H1 (cell line): ENCODE results near the gene KDM6A. TPM values are rescaled to one million over a fixed set of nuclear protein-coding genes. Genes with fewer than 3 reads are reported as not detected.

Experiments
- CTCF ChIA-PET: fragments of 300-600 bp; sonication (Branson Sonifier 250); formaldehyde crosslinking; loops from one replicate; lab custom pipeline; 2021; ENCODE audit not compliant: partially characterized antibody; lab: Charles Lee
- POLR2A ChIA-PET: fragments of 300-600 bp; sonication (Branson Sonifier 250); formaldehyde crosslinking; loops from one replicate; lab custom pipeline; 2021; ENCODE audit warnings: inconsistent platforms; ENCODE audit not compliant: partially characterized antibody; lab: Charles Lee
- DNase-seq, 2 experiments: peaks; one replicate each; pipeline versions ENCODE4 v3.0.0 to v3.0.0-alpha.2; 2010 to 2022; ENCODE audit warnings: low spot score in 2 of 2, low read depth in 1 of 2, mixed read lengths in 1 of 2
- FAIRE-seq: peaks from 2 replicates; lab custom pipeline; 2011; peaks lifted over from hg19 to GRCh38; lab: Jason Lieb, UNC
- H2AFZ ChIP-seq: 2 replicates; pipeline ENCODE4 v1.8.1; 2012; ENCODE audit warnings: low read length, inconsistent platforms
- H2AK5ac ChIP-seq: 2 replicates; pipeline ENCODE4 v1.6.1; 2013; ENCODE audit warnings: low read depth, low read length
- H2BK120ac ChIP-seq: replicated peaks from 2 replicates; pipeline ENCODE3; 2013; ENCODE audit warnings: low read depth, low read length, inconsistent platforms
- H2BK12ac ChIP-seq: 2 replicates; pipeline ENCODE4 v1.6.1; 2013; ENCODE audit warnings: low read depth, low read length
- H2BK15ac ChIP-seq: 2 replicates; pipeline ENCODE4 v1.6.1; 2013; ENCODE audit warnings: low read length
- H2BK20ac ChIP-seq: 2 replicates; pipeline ENCODE4 v1.6.1; 2013; ENCODE audit warnings: low read length
- H2BK5ac ChIP-seq: 2 replicates; pipeline ENCODE4 v1.6.1; 2013; ENCODE audit warnings: low read depth, low read length
- H3K14ac ChIP-seq: 2 replicates; pipeline ENCODE4 v1.6.1; 2013; ENCODE audit warnings: inconsistent platforms; ENCODE audit not compliant: insufficient read length
- H3K18ac ChIP-seq: 2 replicates; pipeline ENCODE4 v1.6.1; 2013; ENCODE audit warnings: low read length; ENCODE audit errors: extremely low read depth
- H3K23ac ChIP-seq: 2 replicates; pipeline ENCODE4 v1.6.1; 2013; ENCODE audit warnings: inconsistent platforms; ENCODE audit not compliant: insufficient read length
- H3K23me2 ChIP-seq: 2 replicates; pipeline ENCODE4 v1.6.1; 2013; ENCODE audit warnings: low read depth, low read length
- H3K27ac ChIP-seq: 2 replicates; pipeline ENCODE4 v1.6.1; 2011; ENCODE audit warnings: low read depth, low read length, inconsistent platforms
- H3K27me3 ChIP-seq, 4 experiments: replicated peaks in 1 of 4; 1 replicate in 1 of 4; 2 replicates in 3 of 4; pipeline versions ENCODE4 v1.6.1 to v1.8.1; 2011 to 2013; ENCODE audit warnings: low read length in 3 of 4, mild to moderate bottlenecking in 3 of 4, inconsistent platforms in 2 of 4, mixed read lengths in 2 of 4, moderate library complexity in 1 of 4; ENCODE audit not compliant: control insufficient read depth in 3 of 4, insufficient read depth in 3 of 4; ENCODE audit errors: extremely low read depth in 1 of 4
- H3K36me3 ChIP-seq, 4 experiments: 2 replicates each; pipeline versions ENCODE4 v1.6.1 to v1.8.1; 2011 to 2013; ENCODE audit warnings: mild to moderate bottlenecking in 4 of 4, low read length in 3 of 4, moderate library complexity in 2 of 4, control low read depth in 1 of 4, inconsistent platforms in 1 of 4; ENCODE audit not compliant: insufficient read depth in 4 of 4, control insufficient read depth in 2 of 4
- H3K4ac ChIP-seq: replicated peaks from 2 replicates; pipeline ENCODE3; 2013; ENCODE audit warnings: low read length, low read depth, mixed read lengths, inconsistent platforms; ENCODE audit not compliant: insufficient read length
- H3K4me1 ChIP-seq, 4 experiments: replicated peaks in 1 of 4; 1 replicate in 1 of 4; 2 replicates in 3 of 4; pipeline versions ENCODE4 v1.6.1 to v1.8.1; 2011 to 2013; ENCODE audit warnings: low read length in 3 of 4, inconsistent platforms in 2 of 4, mixed read lengths in 1 of 4; ENCODE audit not compliant: insufficient read depth in 4 of 4, control insufficient read depth in 3 of 4
- H3K4me2 ChIP-seq, 2 experiments: 2 replicates each; pipeline versions ENCODE4 v1.6.1 to v1.8.1; 2011 to 2013; ENCODE audit warnings: low read depth in 2 of 2, low read length in 2 of 2, control low read depth in 1 of 2, inconsistent platforms in 1 of 2, mild to moderate bottlenecking in 1 of 2; ENCODE audit not compliant: insufficient read depth in 1 of 2
- H3K4me3 ChIP-seq, 4 experiments: fragments of 200-600, 300-600 bp in 1 of 4; sonication (generic), shearing (Covaris generic), sonication (Bioruptor Twin) in 1 of 4; 2 replicates each; pipeline versions ENCODE4 v1.5.1 to v1.8.1; 2011 to 2016; ENCODE audit warnings: low read length in 4 of 4, low read depth in 3 of 4, control low read depth in 2 of 4, inconsistent platforms in 2 of 4, mild to moderate bottlenecking in 2 of 4, mixed read lengths in 1 of 4, moderate library complexity in 1 of 4; ENCODE audit not compliant: insufficient read depth in 2 of 4; ENCODE audit errors: extremely low read depth in 1 of 4
- H3K56ac ChIP-seq: replicated peaks from 2 replicates; pipeline ENCODE3; 2013; ENCODE audit warnings: low read depth, mild to moderate bottlenecking, mixed read lengths, low read length, inconsistent platforms; ENCODE audit not compliant: insufficient read length
- H3K79me1 ChIP-seq: 2 replicates; pipeline ENCODE4 v1.6.1; 2013; ENCODE audit warnings: low read depth, low read length, control low read depth
- H3K79me2 ChIP-seq, 2 experiments: 2 replicates each; pipeline versions ENCODE4 v1.6.1 to v1.8.1; 2012 to 2013; ENCODE audit warnings: low read length in 2 of 2, mild to moderate bottlenecking in 2 of 2, inconsistent platforms in 1 of 2; ENCODE audit not compliant: insufficient read depth in 2 of 2, control insufficient read depth in 1 of 2
- H3K9ac ChIP-seq, 4 experiments: replicated peaks in 1 of 4; 1 replicate in 1 of 4; 2 replicates in 3 of 4; pipeline versions ENCODE4 v1.6.1 to v1.8.1; 2011 to 2013; ENCODE audit warnings: low read depth in 3 of 4, low read length in 3 of 4, control low read depth in 2 of 4, mild to moderate bottlenecking in 2 of 4, moderate library complexity in 2 of 4, inconsistent platforms in 1 of 4; ENCODE audit errors: extremely low read depth in 1 of 4
- H3K9me3 ChIP-seq, 2 experiments: 2 replicates each; pipeline versions ENCODE4 v1.6.1 to v1.8.1; 2012 to 2013; ENCODE audit warnings: mild to moderate bottlenecking in 2 of 2, moderate library complexity in 2 of 2, control low read depth in 1 of 2, inconsistent platforms in 1 of 2, low read depth in 1 of 2, low read length in 1 of 2, mixed read lengths in 1 of 2; ENCODE audit not compliant: insufficient read depth in 2 of 2
- H4K20me1 ChIP-seq, 2 experiments: replicated peaks in 1 of 2; 2 replicates each; pipeline versions ENCODE3 to v1.8.1; 2011 to 2013; ENCODE audit warnings: inconsistent platforms in 2 of 2, low read length in 2 of 2, mild to moderate bottlenecking in 1 of 2; ENCODE audit not compliant: insufficient read depth in 2 of 2, control insufficient read depth in 1 of 2
- H4K5ac ChIP-seq: 2 replicates; pipeline ENCODE4 v1.6.1; 2013; ENCODE audit warnings: low read length, low read depth, mixed read lengths, inconsistent platforms; ENCODE audit not compliant: insufficient read length
- H4K8ac ChIP-seq: 2 replicates; pipeline ENCODE4 v1.8.0; 2013; ENCODE audit warnings: mild to moderate bottlenecking, moderate library complexity, low read length, inconsistent platforms; ENCODE audit not compliant: insufficient read depth; ENCODE audit errors: extremely low read depth
- H4K91ac ChIP-seq: replicated peaks from 2 replicates; pipeline ENCODE3; 2013; ENCODE audit warnings: low read length, mixed read lengths, inconsistent platforms; ENCODE audit not compliant: insufficient read length
- ASH2L ChIP-seq: fragments of 200-600, 300-600 bp; sonication (generic); IDR thresholded peaks from one replicate; pipeline ENCODE4 v1.7.1; 2017; ENCODE audit warnings: low read length
- EP300 ChIP-seq, 2 experiments: IDR thresholded peaks; 1 replicate in 1 of 2; 2 replicates in 1 of 2; pipeline ENCODE4 v1.6.1; 2011 to 2012; ENCODE audit warnings: low read depth in 2 of 2, low read length in 2 of 2, mild to moderate bottlenecking in 2 of 2, borderline replicate concordance in 1 of 2, inconsistent platforms in 1 of 2, moderate library complexity in 1 of 2
- GTF2F1 ChIP-seq: IDR thresholded peaks from 2 replicates; pipeline ENCODE4 v1.6.1; 2012; ENCODE audit warnings: low read depth, low read length, improper control_type of control experiment, borderline replicate concordance
- MAFK ChIP-seq: IDR thresholded peaks from 2 replicates; pipeline ENCODE4 v1.6.1; 2012; ENCODE audit warnings: low read depth, mild to moderate bottlenecking, improper control_type of control experiment, low read length
- NANOG ChIP-seq: IDR thresholded peaks from 2 replicates; pipeline ENCODE4 v1.6.1; 2011; ENCODE audit warnings: low read length, low read depth, mild to moderate bottlenecking, inconsistent platforms; ENCODE audit not compliant: insufficient read depth, poor library complexity, severe bottlenecking
- PHF8 ChIP-seq: fragments of 200-600 bp; sonication (generic); conservative IDR thresholded peaks from 2 replicates; pipeline ENCODE4 v1.7.1; 2012; ENCODE audit warnings: low read depth, mild to moderate bottlenecking, inconsistent platforms, low read length, moderate library complexity
- POLR2A ChIP-seq, 2 experiments: IDR thresholded peaks; 1 replicate in 1 of 2; 2 replicates in 1 of 2; pipeline ENCODE4 v1.6.1; 2011; ENCODE audit warnings: low read depth in 2 of 2, low read length in 2 of 2, mild to moderate bottlenecking in 2 of 2; ENCODE audit errors: control extremely low read depth in 1 of 2
- SP1 ChIP-seq: IDR thresholded peaks from 2 replicates; pipeline ENCODE4 v1.6.1; 2011; ENCODE audit warnings: low read depth, low read length
- SP4 ChIP-seq: IDR thresholded peaks from 2 replicates; pipeline ENCODE4 v1.6.1; 2012; ENCODE audit warnings: low read length, inconsistent platforms
- TAF1 ChIP-seq: IDR thresholded peaks from 2 replicates; pipeline ENCODE4 v1.6.1; 2011; ENCODE audit warnings: mild to moderate bottlenecking, low read depth, low read length
- ZNF274 ChIP-seq: IDR thresholded peaks from 2 replicates; pipeline ENCODE4 v1.7.0; 2012; ENCODE audit warnings: low read length, borderline replicate concordance; ENCODE audit errors: extremely low read depth
- WGBS, 2 experiments: shearing (Covaris generic) in 1 of 2; methylation state at CpG; one replicate each; pipeline versions ENCODE4 v1.1.6 to v1.1.7; 2013 to 2015; ENCODE audit warnings: low lambda C conversion rate in 2 of 2, mixed read lengths in 2 of 2, inconsistent platforms in 1 of 2, low coverage in 1 of 2, missing lambda C conversion rate in 1 of 2; ENCODE audit not compliant: insufficient replicate concordance in 2 of 2, insufficient coverage in 1 of 2, insufficient read length in 1 of 2; ENCODE audit errors: extremely low coverage in 1 of 2, missing lambda C conversion rate in 1 of 2; 5-methylcytosine and 5-hydroxymethylcytosine counted together
- polyA plus RNA-seq, 7 experiments: library from polyadenylated mRNA; depleted of rRNA in 3 of 7; stranded (reverse) in 5 of 7; unstranded in 2 of 7; fragments of >200 nt in 5 of 7; fragments of 200-250 nt in 2 of 7; gene quantifications; 1 replicate in 5 of 7; 2 replicates in 1 of 7; 4 replicates in 1 of 7; pipeline versions ENCODE4 v1.2.1 to v1.2.3, GENCODE V29; 2011 to 2013; ENCODE audit warnings: missing spikeins in 2 of 7, mixed read lengths in 2 of 7
- total RNA-seq: library from RNA; stranded (reverse); fragmentation: NEBNext Ultra II Directional; extraction: Animal tissue kit (Norgen Biotek cat#: 25700); gene quantifications from 2 replicates; pipeline ENCODE4 v1.2.1, GENCODE V29; 2021

KDM6A gene
- total and polyA plus RNA-seq, 2 of the 8 experiments (the other 6 are each of a cell fraction or from before 2014, with no cell fraction given): 43.5 to 58.4 TPM

GRCh38 chrX:45009371-45010000, 136.5 kb downstream of the KDM6A start:
- Histone ChIP-seq H3K23ac (no peak overlapping the region), H3K9ac (no peak overlapping the region), H3K36me3 (peaks cover 0 to 6% (median 3%) of the 10 kb centered on the region in 4 experiments; a peak in 2 of 8 replicates), H3K4me3 (no peak overlapping the region), H3K23me2 (no peaks in the 10 kb centered on the region), H4K5ac (no peak overlapping the region), H2BK120ac (no peak overlapping the region), H3K18ac (no peak overlapping the region), H2BK20ac (no peak overlapping the region), H3K79me1 (no peaks in the 10 kb centered on the region), H3K4me1 (no peaks in the 10 kb centered on the region; a peak in 1 of 7 replicates), H2AFZ (no peak overlapping the region), H2BK12ac (no peak overlapping the region), H2AK5ac (no peak overlapping the region), H4K91ac (no peak overlapping the region), H3K27ac (no peak overlapping the region), H3K56ac (no peak overlapping the region), H3K9me3 (peaks cover 0 to 10% of the 10 kb centered on the region in 2 experiments; a peak in 1 of 4 replicates), H4K20me1 (peaks cover 0 to 2% of the 10 kb centered on the region in 2 experiments), H2BK15ac (no peak overlapping the region), H3K27me3 (no peaks in the 10 kb centered on the region), H3K14ac (no peak overlapping the region), H3K79me2 (peaks cover 0 to 91% of the 10 kb centered on the region in 2 experiments; a peak in 3 of 4 replicates), H4K8ac (no peak overlapping the region), H2BK5ac (no peak overlapping the region), H3K4ac (no peak overlapping the region), H3K4me2 (no peak overlapping the region)
- FAIRE-seq (no peak), DNase-seq (no peak)
- WGBS, 2 experiments: 88% methylated on average over 3 of the region's 3 CpGs; no CpG with 5 or more reads in 1 of the 2 experiments
- ChIA-PET POLR2A (no interaction called here), CTCF (no interaction called here)
- TF ChIP-seq ZNF274 (no peak), MAFK (no peak), SP4 (no peak), TAF1 (no peak), ASH2L (no peak), GTF2F1 (no peak), PHF8 (no peak), EP300 (IDR thresholded peaks at IDR 0.05; ENCODE audit: borderline replicate concordance in 1 of 2, low read depth in 2 of 2, low read length in 2 of 2) (no peak), NANOG (no peak), POLR2A (IDR thresholded peaks at IDR 0.05; ENCODE audit: control extremely low read depth in 1 of 2, low read depth in 2 of 2, low read length in 2 of 2) (no peak), SP1 (no peak)
